ENCODE data around the gene ANKDD1A.

- TF ChIP-seq POLR2A (IDR thresholded peaks at IDR 0.05) (no peak), CTCF (IDR thresholded peaks at IDR 0.05) (no peak)
These were observed 49.3 kb downstream of the ANKDD1A start for GRCh38 chr15:64961013-64961412.

Data from transverse colon (tissue), 3 donors.